Colon (tissue), 2 donors: ENCODE measurements around the gene CFTR.

Source experiments
- FAIRE-seq: peaks from 2 replicates; lab custom pipeline; 2012; peaks lifted over from hg19 to GRCh38; lab: Jason Lieb, UNC
- donor health status: control.
- donor health status: control.

Gene CFTR

DNA sequence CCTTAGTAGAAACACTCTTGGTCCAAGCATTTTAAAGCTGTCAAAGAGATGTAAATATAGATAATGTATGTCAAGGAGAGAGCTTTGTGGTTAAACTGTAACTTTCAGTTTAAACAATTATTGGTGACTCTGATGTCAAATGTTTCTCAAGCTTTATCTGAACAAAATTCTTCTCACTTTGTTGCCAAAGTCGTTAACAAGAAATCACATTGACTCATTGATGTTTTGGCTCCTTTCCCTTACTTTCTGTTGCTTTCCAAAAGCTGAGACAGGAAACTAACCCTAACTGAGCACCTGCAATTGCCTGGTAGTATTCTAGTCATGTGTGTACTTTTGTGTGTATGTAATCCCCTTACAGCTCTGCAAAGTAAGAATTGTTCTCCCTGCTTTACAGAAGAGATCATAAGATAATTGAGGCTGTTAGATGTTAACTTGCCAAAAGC lies 108.5 kb downstream of the CFTR start:
- peak; percentile 81 for FAIRE-seq

DNA sequence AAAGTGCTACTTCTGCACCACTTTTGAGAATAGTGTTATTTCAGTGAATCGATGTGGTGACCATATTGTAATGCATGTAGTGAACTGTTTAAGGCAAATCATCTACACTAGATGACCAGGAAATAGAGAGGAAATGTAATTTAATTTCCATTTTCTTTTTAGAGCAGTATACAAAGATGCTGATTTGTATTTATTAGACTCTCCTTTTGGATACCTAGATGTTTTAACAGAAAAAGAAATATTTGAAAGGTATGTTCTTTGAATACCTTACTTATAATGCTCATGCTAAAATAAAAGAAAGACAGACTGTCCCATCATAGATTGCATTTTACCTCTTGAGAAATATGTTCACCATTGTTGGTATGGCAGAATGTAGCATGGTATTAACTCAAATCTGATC lies 110.4 kb downstream of the CFTR start:
- FAIRE-seq, result no peak

DNA sequence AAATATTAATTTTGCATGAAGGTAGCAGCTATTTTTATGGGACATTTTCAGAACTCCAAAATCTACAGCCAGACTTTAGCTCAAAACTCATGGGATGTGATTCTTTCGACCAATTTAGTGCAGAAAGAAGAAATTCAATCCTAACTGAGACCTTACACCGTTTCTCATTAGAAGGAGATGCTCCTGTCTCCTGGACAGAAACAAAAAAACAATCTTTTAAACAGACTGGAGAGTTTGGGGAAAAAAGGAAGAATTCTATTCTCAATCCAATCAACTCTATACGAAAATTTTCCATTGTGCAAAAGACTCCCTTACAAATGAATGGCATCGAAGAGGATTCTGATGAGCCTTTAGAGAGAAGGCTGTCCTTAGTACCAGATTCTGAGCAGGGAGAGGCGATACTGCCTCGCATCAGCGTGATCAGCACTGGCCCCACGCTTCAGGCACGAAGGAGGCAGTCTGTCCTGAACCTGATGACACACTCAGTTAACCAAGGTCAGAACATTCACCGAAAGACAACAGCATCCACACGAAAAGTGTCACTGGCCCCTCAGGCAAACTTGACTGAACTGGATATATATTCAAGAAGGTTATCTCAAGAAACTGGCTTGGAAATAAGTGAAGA lies 112.3 kb downstream of the CFTR start:
- no peak for FAIRE-seq

DNA sequence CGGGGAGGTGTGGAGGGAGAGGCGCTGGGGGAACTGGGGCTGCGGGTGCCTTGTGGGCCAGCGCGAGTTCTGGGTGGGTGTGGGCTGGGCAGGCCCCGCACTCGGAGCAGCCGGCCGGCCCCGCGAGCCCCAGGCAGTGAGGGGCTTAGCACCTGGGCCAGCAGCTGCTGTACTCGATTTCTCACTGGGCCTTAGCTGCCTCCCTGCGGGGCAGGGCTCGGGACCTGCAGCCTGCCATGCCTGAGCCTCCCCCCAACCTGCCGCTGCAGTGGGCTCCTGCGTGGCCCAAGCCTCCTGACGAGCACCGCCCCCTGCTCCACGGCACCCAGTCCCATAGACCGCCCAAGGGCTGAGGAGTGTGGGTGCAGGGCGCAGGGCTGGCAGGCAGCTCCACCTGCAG lies 116.3 kb downstream of the CFTR start:
- no peak for FAIRE-seq

DNA sequence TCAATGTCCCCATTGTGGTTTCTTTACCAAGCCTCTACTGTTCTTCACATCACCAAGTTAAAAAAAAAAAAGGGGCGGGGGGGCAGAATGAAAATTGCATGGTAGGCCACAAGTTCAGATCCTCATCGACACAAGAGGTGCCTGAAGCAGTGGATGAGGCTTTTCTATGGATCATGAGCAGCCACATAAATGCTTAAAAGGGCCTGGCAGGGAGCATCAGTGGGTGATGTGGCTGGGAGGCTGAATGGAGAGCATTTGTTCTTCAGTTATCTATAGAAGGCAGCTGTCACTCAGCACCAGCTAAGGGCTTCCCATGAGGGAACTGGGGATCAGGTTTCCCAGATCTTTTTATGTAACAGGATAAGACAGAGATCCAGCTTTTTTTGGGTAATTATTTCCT lies 117.9 kb downstream of the CFTR start:
- FAIRE-seq, result no peak

DNA sequence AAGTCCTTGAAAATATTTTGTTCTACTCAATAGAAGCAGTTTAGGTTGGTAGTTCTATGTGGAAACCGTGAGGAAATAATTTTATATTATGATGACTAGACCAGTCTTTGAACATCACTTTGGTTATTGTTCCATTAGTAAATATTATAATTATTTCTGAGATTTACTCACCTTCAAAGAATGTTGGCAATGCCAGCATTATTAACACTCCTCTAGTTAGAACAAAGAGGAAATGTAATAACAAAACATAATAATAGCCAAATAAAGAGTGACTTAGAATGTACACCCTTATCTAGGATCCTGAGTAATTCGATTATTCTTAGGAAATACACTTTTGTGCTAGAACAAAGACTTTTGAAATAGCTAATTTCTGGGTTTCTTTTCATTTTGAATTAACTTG lies 121.1 kb downstream of the CFTR start:
- no peak for FAIRE-seq

DNA sequence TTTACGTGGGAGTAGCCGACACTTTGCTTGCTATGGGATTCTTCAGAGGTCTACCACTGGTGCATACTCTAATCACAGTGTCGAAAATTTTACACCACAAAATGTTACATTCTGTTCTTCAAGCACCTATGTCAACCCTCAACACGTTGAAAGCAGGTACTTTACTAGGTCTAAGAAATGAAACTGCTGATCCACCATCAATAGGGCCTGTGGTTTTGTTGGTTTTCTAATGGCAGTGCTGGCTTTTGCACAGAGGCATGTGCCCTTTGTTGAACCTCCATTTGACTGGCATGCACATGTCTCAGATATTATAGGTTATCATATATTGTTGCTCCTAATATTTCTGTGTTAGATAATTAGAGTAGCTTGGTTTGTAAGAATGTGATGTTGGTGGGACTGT lies 123.8 kb downstream of the CFTR start:
- no peak for FAIRE-seq

DNA sequence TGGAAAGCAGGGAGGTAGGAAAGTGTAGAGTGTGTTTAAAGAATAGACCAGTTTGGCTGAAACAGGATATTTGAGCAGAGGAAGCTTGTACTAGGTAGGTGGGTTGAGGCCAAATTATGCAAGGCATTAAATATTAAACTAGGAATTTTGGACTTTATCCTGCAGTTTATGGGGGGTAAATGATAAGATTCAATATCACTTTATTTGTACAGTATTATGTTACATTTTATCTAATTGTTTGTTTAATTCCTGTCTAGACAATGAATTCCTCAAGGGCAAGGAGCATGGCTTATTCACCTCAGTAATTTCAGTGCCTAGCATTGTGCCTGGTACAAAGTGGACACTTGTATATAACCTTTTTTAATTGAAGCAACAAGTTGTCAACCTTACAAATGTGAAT lies 125.9 kb downstream of the CFTR start:
- no peak for FAIRE-seq

DNA sequence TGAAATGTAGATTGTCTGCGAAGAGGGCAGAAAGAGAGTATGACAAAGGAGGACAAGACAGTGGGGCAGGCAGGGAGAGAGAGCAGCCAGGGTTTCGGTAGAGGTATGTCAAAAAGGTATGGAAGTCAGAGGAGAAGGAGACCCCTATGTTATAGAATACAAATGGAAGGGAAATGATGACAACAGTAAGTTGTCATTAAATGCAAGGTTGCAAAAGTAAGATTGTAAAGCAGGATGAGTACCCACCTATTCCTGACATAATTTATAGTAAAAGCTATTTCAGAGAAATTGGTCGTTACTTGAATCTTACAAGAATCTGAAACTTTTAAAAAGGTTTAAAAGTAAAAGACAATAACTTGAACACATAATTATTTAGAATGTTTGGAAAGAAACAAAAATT lies 126.3 kb downstream of the CFTR start:
- FAIRE-seq, result no peak

DNA sequence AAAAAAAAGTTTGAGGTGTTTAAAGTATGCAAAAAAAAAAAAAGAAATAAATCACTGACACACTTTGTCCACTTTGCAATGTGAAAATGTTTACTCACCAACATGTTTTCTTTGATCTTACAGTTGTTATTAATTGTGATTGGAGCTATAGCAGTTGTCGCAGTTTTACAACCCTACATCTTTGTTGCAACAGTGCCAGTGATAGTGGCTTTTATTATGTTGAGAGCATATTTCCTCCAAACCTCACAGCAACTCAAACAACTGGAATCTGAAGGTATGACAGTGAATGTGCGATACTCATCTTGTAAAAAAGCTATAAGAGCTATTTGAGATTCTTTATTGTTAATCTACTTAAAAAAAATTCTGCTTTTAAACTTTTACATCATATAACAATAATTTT lies 130.6 kb downstream of the CFTR start:
- FAIRE-seq, result peak; percentile 24

DNA sequence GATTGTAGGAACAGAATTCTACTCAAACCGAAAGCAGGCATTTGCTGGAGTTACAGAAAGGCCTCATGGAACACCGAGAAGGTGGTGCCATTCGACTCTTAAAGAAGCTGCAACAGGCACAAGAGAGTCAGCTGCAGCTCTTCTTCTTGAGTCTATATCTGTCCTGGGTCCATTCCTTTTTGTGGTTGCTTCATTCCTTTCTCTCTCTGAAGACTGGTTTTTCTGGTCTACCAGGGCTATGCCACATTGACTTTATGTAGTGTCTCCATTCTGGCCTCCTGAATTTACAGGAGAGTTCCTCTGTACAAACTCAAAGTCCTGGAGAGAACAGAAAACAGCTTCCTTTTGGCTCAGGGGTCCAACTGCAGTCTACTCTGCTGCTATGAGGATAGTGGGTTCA lies 132.8 kb downstream of the CFTR start:
- FAIRE-seq, result no peak

DNA sequence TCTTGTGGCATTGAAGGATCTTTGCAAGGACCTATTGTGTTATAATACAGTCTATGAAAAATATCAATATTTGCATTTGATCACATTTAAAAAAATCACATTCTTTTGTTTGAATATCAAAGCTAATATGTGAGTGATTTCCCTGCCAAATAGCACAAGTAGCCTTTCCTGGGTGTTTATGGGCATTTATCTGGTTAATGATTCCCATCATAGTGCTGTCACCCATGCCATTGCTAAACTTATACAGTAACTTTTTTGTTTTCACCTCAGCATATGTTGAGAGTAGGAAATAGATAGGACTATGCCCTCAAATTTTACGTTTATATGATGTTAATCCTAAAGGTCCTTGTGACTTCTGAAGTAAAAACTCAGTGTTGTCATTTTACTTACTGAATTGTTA lies 136.9 kb downstream of the CFTR start:
- FAIRE-seq, result no peak

DNA sequence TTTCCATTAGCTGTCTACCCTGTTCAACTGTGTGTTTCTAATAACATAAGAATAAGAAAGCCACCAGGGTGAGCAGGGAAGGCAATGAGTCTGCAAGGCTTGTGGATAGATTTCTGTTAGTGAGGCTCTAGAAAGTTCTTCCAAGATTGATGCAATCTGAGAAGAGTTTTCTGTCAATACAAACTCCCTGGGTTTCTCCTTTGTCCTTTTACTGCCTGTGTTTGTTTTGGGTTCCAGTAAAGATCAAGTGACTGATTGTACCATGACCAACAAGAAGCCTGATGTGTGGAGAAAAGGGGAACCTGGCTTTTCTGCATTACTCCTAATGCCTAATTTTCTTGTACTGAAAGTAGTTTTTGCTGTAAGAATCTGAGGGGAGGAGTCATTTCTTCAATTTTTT lies 139.9 kb downstream of the CFTR start:
- no peak for FAIRE-seq

DNA sequence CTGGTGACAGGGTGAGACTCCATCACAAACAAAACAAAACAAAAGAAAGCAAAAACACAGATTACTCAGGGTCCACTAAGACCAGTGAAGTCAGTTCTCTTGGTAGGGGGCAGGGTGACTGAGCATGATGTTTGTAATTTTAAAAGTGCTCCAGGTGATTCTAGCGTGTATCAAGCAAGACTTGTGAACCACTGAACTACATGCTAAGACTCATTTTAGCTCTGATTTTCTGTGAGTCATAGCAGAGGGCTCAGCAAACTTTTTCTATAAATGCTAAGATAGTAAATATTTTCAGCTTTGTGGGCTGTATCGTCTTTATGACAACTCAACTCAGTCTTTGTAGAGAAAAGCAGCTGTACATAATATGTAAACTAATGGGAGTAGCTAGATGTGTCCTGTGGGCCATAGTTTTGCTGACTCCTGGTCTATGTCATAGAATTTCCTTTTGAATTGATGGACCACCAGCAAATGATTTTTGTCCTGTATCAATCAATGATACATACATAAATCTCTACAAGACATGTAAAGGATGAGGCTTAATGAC lies 141.3 kb downstream of the CFTR start:
- no peak for FAIRE-seq

DNA sequence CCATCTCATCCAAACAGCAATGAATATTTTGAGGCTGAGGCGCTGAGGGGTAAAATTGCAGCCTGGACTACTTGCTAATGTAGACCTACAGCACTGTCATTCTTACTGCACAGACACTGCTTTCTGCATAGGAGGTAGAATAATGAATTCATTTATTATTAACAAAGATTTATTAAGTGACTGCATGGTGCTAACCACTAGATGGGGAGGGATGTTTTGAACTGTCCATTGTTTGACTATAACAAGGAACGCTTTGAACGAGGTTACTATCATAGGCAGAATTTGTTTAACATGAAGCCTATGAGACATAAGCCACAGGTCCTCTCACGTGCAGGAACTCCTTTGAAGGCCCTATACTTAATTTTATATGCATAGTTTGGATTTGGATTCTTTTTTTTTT lies 143.8 kb downstream of the CFTR start:
- FAIRE-seq, result no peak

DNA sequence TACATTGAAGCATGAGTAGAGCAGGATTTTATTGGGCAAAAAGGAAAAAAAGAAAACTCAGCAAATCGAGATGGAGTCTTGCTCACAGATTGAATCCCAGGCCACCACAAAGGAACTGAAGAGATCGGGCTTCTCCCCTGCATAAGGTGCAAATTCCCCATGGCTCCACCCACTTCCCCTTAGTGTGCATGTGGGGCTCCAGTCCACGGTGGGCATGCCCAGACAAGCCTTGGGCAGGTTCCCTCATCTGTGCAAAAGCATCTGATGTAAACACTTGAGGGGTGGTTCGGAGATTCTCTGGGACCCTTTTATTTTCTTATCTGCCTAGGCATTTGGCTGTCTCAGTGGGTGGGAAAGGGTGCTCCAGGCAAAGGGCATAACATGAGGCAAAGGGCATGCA lies 150.7 kb downstream of the CFTR start:
- FAIRE-seq, result no peak

DNA sequence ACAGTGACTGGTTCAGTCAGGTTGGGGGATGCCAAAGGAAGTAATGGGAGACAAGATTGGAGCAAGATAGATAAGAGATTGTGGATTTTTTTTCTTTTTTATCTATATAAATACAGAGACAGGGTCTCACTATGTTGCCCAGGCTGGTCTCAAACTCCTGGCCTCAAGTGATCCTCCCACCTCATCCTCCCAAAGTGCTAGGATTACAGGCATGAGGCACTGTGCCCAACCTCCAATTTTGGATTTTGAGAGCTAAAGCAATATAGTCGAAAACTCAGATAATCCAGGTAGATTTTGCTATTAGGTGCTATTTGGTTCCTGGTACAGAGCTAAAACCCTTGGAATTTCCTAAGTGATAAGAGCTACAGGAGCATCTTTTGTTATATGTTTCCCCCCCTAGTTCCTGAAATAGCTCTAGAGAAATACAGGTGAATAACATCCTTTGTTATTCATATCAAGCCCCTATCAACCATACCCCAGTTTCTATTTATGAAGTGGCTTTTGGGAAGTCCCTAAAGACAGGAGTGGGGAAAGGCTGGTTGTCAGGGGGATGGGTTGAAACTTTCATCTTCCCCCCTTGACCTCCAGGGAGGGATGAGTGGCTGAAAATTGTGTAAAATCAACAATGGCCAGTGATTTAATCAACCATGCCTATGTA lies 151.2 kb downstream of the CFTR start:
- no peak for FAIRE-seq

DNA sequence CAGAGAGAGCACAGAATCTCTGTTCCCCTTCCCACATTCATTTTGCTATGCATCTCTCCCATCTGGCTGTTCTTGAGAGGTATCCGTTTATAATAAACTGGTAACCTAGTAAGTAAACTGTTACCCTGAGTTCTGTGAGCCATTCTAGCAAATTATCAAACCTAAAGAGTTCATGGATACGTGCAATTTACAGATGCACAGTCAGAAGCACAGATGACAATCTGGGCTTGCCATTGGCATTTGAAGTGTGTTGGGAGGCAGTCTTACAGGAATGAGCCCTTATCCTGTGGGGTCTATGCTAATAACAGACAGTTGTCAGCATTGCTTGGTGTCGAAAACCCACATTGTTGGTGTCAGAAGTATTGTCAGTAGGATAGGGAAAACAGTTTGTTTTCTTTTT lies 151.8 kb downstream of the CFTR start:
- no peak for FAIRE-seq

DNA sequence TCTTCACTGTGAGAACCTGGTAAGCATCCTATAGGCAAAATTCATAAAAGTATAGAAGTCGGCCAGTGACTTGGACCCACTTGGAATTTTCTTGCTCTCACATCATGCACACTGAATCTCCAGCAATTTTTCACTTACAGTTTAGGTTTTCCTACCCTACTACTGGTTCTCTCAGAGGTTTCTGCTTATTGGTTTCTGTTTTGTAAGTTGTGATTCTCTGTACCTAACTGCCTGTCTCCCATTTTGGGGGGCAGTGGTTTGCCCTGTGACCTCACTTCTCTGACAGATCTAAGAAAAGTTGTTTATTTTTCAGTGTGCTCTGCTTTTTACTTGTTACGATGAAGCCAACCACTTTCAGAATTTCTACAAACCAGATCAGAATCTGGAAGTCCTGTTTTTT lies 158.1 kb downstream of the CFTR start:
- no peak for FAIRE-seq

DNA sequence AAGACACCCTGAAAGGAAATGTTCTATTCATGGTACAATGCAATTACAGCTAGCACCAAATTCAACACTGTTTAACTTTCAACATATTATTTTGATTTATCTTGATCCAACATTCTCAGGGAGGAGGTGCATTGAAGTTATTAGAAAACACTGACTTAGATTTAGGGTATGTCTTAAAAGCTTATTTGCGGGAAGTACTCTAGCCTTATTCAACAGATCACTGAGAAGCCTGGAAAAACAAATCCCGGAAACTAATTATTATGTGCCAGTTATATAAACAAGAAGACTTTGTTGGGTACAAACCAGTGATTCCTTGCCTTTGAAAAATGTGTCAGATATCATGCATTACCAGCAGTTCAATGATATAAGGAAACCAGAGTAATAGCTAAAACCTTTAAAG lies 160.1 kb downstream of the CFTR start:
- FAIRE-seq, result no peak

DNA sequence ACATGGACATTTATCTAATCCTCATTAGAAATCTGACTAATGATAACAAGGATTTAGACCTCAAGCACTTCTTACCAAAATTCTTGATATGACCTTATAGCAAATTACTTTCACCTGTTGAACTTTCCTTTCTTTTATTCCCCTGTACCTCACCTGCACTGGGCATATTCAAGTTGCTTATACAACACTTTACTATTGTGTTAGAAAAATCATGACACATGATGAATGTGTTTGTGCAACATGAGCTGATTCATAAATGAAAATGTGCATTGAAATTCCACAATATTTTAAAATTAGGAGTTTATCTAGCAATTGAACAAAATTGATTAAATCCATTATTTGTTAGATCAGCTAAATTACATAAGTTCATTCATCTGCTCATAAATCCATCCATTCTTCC lies 160.6 kb downstream of the CFTR start:
- no peak for FAIRE-seq

DNA sequence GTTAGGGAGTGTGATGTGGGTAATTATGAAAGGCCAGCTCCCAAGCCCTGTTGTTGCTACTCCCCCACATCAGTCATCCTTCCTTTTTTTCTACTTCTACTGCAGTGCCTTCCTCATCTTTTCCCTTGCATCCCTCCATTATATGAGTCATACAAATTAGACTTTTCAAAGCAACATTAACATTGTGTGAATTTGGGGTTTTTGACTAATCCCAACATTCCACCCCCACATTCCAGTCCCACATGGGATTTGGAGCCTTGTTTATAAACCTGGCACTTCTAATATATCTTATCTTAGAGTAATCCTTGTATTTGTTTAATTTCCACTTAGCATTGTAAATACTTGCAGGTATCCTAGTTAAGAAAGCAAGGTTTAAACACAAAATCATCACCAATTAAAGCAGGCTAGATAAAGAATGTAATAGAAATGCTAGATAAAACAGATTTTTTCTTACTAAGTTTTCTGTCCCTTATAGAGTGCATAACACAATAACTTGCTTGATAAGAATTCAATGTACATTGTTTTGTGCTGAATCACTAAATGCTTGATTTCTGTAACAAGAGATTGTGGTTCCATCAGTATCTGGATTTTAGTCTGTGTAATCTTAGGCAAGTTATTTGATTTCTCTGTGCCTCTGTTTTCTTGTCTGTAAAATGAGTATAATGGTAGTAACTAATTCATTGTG lies 165.8 kb downstream of the CFTR start:
- FAIRE-seq, result no peak

DNA sequence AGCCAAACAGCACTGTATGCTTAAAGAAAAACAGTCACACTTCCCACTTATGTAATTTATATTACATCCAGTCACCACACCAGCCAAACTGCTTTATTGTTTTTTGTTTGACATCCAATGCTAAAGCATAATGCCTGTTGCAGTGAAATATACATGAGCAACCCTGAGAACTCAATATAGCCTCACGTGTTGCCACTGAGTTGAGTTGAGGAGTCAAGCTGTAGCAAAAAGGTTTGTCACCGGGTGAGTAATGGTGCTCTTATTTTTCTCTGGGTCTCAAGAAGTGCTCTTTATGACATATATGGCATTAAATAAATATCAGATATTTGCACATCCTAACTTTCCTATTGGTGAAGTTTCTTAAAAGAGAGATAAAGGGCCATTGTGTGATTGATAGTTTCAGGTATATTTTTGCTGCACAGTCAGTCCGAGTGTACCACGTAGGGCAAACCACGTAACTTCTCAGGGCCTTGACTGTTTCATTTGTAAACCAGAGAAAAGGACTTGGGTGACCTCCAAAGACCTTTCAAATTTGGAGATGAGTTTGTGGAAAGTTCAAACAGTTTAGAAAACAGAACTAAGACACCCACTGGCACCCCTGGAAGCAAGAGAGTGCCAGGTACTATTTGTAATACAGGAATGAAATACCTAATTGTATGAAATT lies 168.5 kb downstream of the CFTR start:
- no peak for FAIRE-seq
